ENCODE results near the gene MIGA2.

MIGA2 gene

GRCh38 chr9:129095908-129096307 lies 59.5 kb downstream of the MIGA2 start:
- Histone ChIP-seq H2BK5ac (ENCODE audit: low read length) (no peak overlapping the region), H3K18ac (ENCODE audit: low read length) (no peak overlapping the region)
- WGBS (ENCODE audit: extremely low coverage, insufficient coverage, low lambda C conversion rate) = no CpG with 5 or more reads among the region's 12 CpGs

DNA sequence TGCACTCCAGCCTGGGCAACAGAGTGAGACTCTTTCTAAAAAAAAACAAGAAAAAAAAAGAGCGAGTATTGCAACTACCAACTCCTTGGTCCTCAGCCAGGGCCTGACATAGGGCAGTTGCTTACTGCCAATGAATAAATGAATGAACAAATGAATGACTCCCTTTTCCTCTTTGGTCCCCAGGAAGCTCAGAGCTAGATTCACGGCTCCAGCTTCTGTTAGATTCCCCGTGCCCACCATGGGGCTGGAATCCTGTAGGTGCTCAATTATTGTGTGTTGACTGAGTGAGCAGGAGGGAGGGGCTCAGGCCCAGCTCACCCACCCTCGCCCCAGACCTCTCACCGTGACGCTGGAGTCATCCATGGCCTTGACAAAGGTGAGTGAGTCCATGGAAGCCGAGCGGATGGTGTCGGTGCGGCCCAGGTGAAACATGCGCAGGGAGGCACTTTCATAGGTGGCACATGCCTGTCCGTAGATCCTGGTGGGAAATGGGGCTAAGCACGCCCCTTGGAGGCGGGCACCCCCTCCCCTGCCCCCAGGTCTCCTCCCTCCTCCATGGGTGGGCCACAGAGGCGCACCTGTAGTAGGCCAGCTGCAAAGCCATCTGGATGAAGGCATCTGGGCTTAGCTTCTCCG lies 61.4 kb downstream of the MIGA2 start:
- no CpG with 5 or more reads among the region's 16 CpGs for WGBS (ENCODE audit: extremely low coverage, insufficient coverage, low lambda C conversion rate)

More at GRCh38 chr9:129095908-129096307, 59.5 kb downstream of the MIGA2 start:
- no peak overlapping the region for H4K8ac ChIP-seq (ENCODE audit: low read depth, low read length)
- H2AK5ac ChIP-seq (ENCODE audit: low read length) = no peak overlapping the region
- DNase-seq = no peak
- no peaks in the 10 kb centered on the region for H3K79me1 ChIP-seq (ENCODE audit: low read length)
- no peak overlapping the region for H3K27ac ChIP-seq (ENCODE audit: low read depth, low read length)
- no peak overlapping the region for H3K9ac ChIP-seq (ENCODE audit: low read length)
- H3K4me2 ChIP-seq (ENCODE audit: low read length) = no peak overlapping the region
- H3K79me2 ChIP-seq (ENCODE audit: control insufficient read depth, insufficient read depth, low read length) = no peaks in the 10 kb centered on the region
- no peak overlapping the region for H3K4me3 ChIP-seq (ENCODE audit: low read length)
- no peak overlapping the region for H3K56ac ChIP-seq (ENCODE audit: low read length)
- H4K5ac ChIP-seq (ENCODE audit: low read length) = no peak overlapping the region
- no peaks in the 10 kb centered on the region for H3K36me3 ChIP-seq (ENCODE audit: control insufficient read depth, insufficient read depth, low read length)
- H3K4ac ChIP-seq (ENCODE audit: low read depth, low read length) = no peak overlapping the region
- H3K4me1 ChIP-seq (ENCODE audit: control insufficient read depth, low read depth, low read length) = no peaks in the 10 kb centered on the region
- no peak overlapping the region for H2BK120ac ChIP-seq (ENCODE audit: low read depth, low read length)
- no peak overlapping the region for H3K23ac ChIP-seq (ENCODE audit: low read length)
- no peak overlapping the region for H2BK15ac ChIP-seq (replicated peaks; ENCODE audit: low read depth)
- H3K27me3 ChIP-seq (ENCODE audit: insufficient read depth, low read length, poor library complexity) = no peaks in the 10 kb centered on the region

DNA sequence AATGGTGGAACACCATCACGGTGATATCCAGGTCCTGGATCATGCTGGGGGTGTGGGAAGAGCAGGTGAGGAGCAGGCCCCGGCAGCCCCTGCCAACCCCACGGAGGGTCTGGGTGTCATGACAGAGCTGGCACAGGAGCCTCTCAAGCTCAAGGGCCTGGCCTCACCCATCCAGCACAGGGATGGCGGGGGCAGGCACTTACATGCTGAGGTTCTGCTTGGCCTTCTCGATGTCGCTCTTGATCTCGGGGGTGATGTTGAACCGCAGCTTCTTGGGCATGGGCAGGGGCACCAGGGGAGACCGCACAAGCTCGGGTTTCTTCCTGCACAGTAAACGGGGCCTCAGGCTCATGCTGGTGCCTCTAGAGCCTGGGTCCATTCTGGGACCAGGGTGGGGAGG lies 61.9 kb downstream of the MIGA2 start:
- no peaks in the 10 kb centered on the region for H3K79me2 ChIP-seq (ENCODE audit: control insufficient read depth, insufficient read depth, low read length)
- H3K23ac ChIP-seq (ENCODE audit: low read length) = no peak overlapping the region
- H3K79me1 ChIP-seq (ENCODE audit: low read length) = no peaks in the 10 kb centered on the region
- WGBS (ENCODE audit: extremely low coverage, insufficient coverage, low lambda C conversion rate) = no CpG with 5 or more reads among the region's 11 CpGs
- H3K27me3 ChIP-seq (ENCODE audit: insufficient read depth, low read length, poor library complexity) = no peaks in the 10 kb centered on the region
- no peak overlapping the region for H3K9ac ChIP-seq (ENCODE audit: low read length)
- no peak overlapping the region for H3K56ac ChIP-seq (ENCODE audit: low read length)
- H4K8ac ChIP-seq (ENCODE audit: low read depth, low read length) = no peak overlapping the region
- H2AK5ac ChIP-seq (ENCODE audit: low read length) = no peak overlapping the region
- H2BK120ac ChIP-seq (ENCODE audit: low read depth, low read length) = no peak overlapping the region
- H3K4ac ChIP-seq (ENCODE audit: low read depth, low read length) = no peak overlapping the region
- H3K4me1 ChIP-seq (ENCODE audit: control insufficient read depth, low read depth, low read length) = no peaks in the 10 kb centered on the region
- H3K27ac ChIP-seq (ENCODE audit: low read depth, low read length) = no peak overlapping the region
- H3K18ac ChIP-seq (ENCODE audit: low read length) = no peak overlapping the region
- H3K36me3 ChIP-seq (ENCODE audit: control insufficient read depth, insufficient read depth, low read length) = no peaks in the 10 kb centered on the region
- no peak for DNase-seq
- H2BK5ac ChIP-seq (ENCODE audit: low read length) = no peak overlapping the region
- no peak overlapping the region for H4K5ac ChIP-seq (ENCODE audit: low read length)
- H3K4me3 ChIP-seq (ENCODE audit: low read length) = no peak overlapping the region
- no peak overlapping the region for H3K4me2 ChIP-seq (ENCODE audit: low read length)
- H2BK15ac ChIP-seq (replicated peaks; ENCODE audit: low read depth) = no peak overlapping the region

More for the DNA sequence above, 61.4 kb downstream of the MIGA2 start:
- no peak overlapping the region for H2AK5ac ChIP-seq (ENCODE audit: low read length)
- no peak overlapping the region for H3K9ac ChIP-seq (ENCODE audit: low read length)
- DNase-seq = no peak
- no peak overlapping the region for H3K4me3 ChIP-seq (ENCODE audit: low read length)
- H3K18ac ChIP-seq (ENCODE audit: low read length) = no peak overlapping the region
- no peak overlapping the region for H3K56ac ChIP-seq (ENCODE audit: low read length)
- H3K79me2 ChIP-seq (ENCODE audit: control insufficient read depth, insufficient read depth, low read length) = no peaks in the 10 kb centered on the region
- H4K8ac ChIP-seq (ENCODE audit: low read depth, low read length) = no peak overlapping the region
- no peak overlapping the region for H4K5ac ChIP-seq (ENCODE audit: low read length)
- H2BK5ac ChIP-seq (ENCODE audit: low read length) = no peak overlapping the region
- no peaks in the 10 kb centered on the region for H3K36me3 ChIP-seq (ENCODE audit: control insufficient read depth, insufficient read depth, low read length)
- no peak overlapping the region for H3K23ac ChIP-seq (ENCODE audit: low read length)
- no peak overlapping the region for H3K27ac ChIP-seq (ENCODE audit: low read depth, low read length)
- no peaks in the 10 kb centered on the region for H3K4me1 ChIP-seq (ENCODE audit: control insufficient read depth, low read depth, low read length)
- H2BK120ac ChIP-seq (ENCODE audit: low read depth, low read length) = no peak overlapping the region
- no peaks in the 10 kb centered on the region for H3K27me3 ChIP-seq (ENCODE audit: insufficient read depth, low read length, poor library complexity)
- no peak overlapping the region for H2BK15ac ChIP-seq (replicated peaks; ENCODE audit: low read depth)
- no peak overlapping the region for H3K4me2 ChIP-seq (ENCODE audit: low read length)
- H3K4ac ChIP-seq (ENCODE audit: low read depth, low read length) = no peak overlapping the region
- H3K79me1 ChIP-seq (ENCODE audit: low read length) = no peaks in the 10 kb centered on the region

- Histone ChIP-seq H3K27ac (ENCODE audit: low read depth, low read length) (no peak overlapping the region), H4K5ac (ENCODE audit: low read length) (no peak overlapping the region), H3K79me2 (ENCODE audit: control insufficient read depth, insufficient read depth, low read length) (no peaks in the 10 kb centered on the region), H3K23ac (ENCODE audit: low read length) (no peak overlapping the region), H2BK120ac (ENCODE audit: low read depth, low read length) (no peak overlapping the region), H3K4me3 (ENCODE audit: low read length) (no peak overlapping the region), H3K18ac (ENCODE audit: low read length) (no peak overlapping the region), H3K36me3 (ENCODE audit: control insufficient read depth, insufficient read depth, low read length) (no peaks in the 10 kb centered on the region), H3K9ac (ENCODE audit: low read length) (no peak overlapping the region), H2AK5ac (ENCODE audit: low read length) (no peak overlapping the region), H3K56ac (ENCODE audit: low read length) (no peak overlapping the region), H4K8ac (ENCODE audit: low read depth, low read length) (no peak overlapping the region), H2BK15ac (replicated peaks; ENCODE audit: low read depth) (no peak overlapping the region), H3K4me1 (ENCODE audit: control insufficient read depth, low read depth, low read length) (no peaks in the 10 kb centered on the region), H2BK5ac (ENCODE audit: low read length) (no peak overlapping the region), H3K4ac (ENCODE audit: low read depth, low read length) (no peak overlapping the region), H3K79me1 (ENCODE audit: low read length) (no peaks in the 10 kb centered on the region), H3K27me3 (ENCODE audit: insufficient read depth, low read length, poor library complexity) (no peaks in the 10 kb centered on the region), H3K4me2 (ENCODE audit: low read length) (no peak overlapping the region)
- WGBS (ENCODE audit: extremely low coverage, insufficient coverage, low lambda C conversion rate) = no CpG with 5 or more reads among the region's 28 CpGs
- DNase-seq = peak; percentile 61
Measured at GRCh38 chr9:129100383-129101169, 64.2 kb downstream of the MIGA2 start.

DNA sequence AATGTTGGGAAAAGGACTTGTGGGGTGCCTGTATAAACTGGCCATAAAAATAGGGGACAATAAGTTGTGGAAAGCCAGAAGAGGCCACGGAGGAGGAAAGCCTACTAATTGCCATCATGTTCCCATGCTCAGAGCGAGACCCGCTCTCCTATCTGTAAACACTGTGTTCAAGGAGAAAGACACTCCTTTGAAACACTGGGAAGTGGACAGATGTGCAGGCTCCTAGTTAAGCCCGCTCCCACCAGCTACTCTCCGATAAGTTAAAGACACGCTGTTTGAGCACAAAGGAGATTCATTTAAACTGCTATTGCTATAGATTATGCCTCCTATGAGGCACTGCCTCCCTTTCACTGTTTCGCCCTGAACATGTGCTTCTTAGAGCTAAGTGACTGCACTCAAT lies 64.9 kb downstream of the MIGA2 start:
- no peak overlapping the region for H2BK5ac ChIP-seq (ENCODE audit: low read length)

More for the DNA sequence above, 64.9 kb downstream of the MIGA2 start:
- no peak overlapping the region for H3K9ac ChIP-seq (ENCODE audit: low read length)
- no peaks in the 10 kb centered on the region for H3K36me3 ChIP-seq (ENCODE audit: control insufficient read depth, insufficient read depth, low read length)
- no peak for DNase-seq
- H3K4me1 ChIP-seq (ENCODE audit: control insufficient read depth, low read depth, low read length) = no peaks in the 10 kb centered on the region
- no peak overlapping the region for H3K23ac ChIP-seq (ENCODE audit: low read length)
- WGBS (ENCODE audit: extremely low coverage, insufficient coverage, low lambda C conversion rate) = no CpG with 5 or more reads among the region's 7 CpGs
- no peak overlapping the region for H3K56ac ChIP-seq (ENCODE audit: low read length)
- no peak overlapping the region for H3K4me2 ChIP-seq (ENCODE audit: low read length)
- no peak overlapping the region for H3K4me3 ChIP-seq (ENCODE audit: low read length)
- no peak overlapping the region for H2AK5ac ChIP-seq (ENCODE audit: low read length)
- H4K8ac ChIP-seq (ENCODE audit: low read depth, low read length) = no peak overlapping the region
- H2BK15ac ChIP-seq (replicated peaks; ENCODE audit: low read depth) = no peak overlapping the region
- no peak overlapping the region for H2BK120ac ChIP-seq (ENCODE audit: low read depth, low read length)
- H3K27ac ChIP-seq (ENCODE audit: low read depth, low read length) = no peak overlapping the region
- no peak overlapping the region for H3K4ac ChIP-seq (ENCODE audit: low read depth, low read length)
- H3K27me3 ChIP-seq (ENCODE audit: insufficient read depth, low read length, poor library complexity) = no peaks in the 10 kb centered on the region
- H3K18ac ChIP-seq (ENCODE audit: low read length) = no peak overlapping the region
- H3K79me1 ChIP-seq (ENCODE audit: low read length) = no peaks in the 10 kb centered on the region
- H3K79me2 ChIP-seq (ENCODE audit: control insufficient read depth, insufficient read depth, low read length) = no peaks in the 10 kb centered on the region
- no peak overlapping the region for H4K5ac ChIP-seq (ENCODE audit: low read length)

Measured in mesendoderm (in vitro differentiated cells).